Measurements from ENCODE around the gene C9orf43. TPM values are rescaled to one million over a fixed set of nuclear protein-coding genes. Genes with fewer than 3 reads are reported as not detected.

C9orf43 gene
- total and polyA plus RNA-seq, 7 experiments from 2014 or later: 0.41 to 0.97 (median 0.61) TPM

Other genes with a start within 250 kb of the C9orf43 start
- 10 to 100 TPM; 22.4 to 50.6 (median 33.4) TPM for gene FKBP15, start 189.5 kb upstream of the C9orf43 start, total RNA-seq
- 10 to 100 TPM in 1 of 2 donors, 1 to 10 TPM in 1; 8.8 to 18.1 TPM for gene FKBP15, start 189.5 kb upstream of the C9orf43 start, polyA plus RNA-seq
- gene SLC31A1, start 189.2 kb upstream of the C9orf43 start, total RNA-seq: 10 to 100 TPM in 1 of 5 experiments, 1 to 10 TPM in 4; 4.5 to 10.4 (median 4.7) TPM
- gene SLC31A1, start 189.2 kb upstream of the C9orf43 start, polyA plus RNA-seq: 1 to 10 TPM; 3.0 to 4.1 TPM
- 10 to 100 TPM; 21.7 to 40.3 (median 34.4) TPM for gene CDC26, start 135.2 kb upstream of the C9orf43 start, total RNA-seq
- 100 to 1,000 TPM; 180 to 185 TPM for gene CDC26, start 135.2 kb upstream of the C9orf43 start, polyA plus RNA-seq
- gene PRPF4, start 135.1 kb upstream of the C9orf43 start, total RNA-seq: 10 to 100 TPM; 17.4 to 36.9 (median 22.0) TPM
- gene PRPF4, start 135.1 kb upstream of the C9orf43 start, polyA plus RNA-seq: 10 to 100 TPM; 19.7 to 29.6 TPM
- not detected for gene RNF183, start 107.4 kb upstream of the C9orf43 start, total RNA-seq
- not detected for gene RNF183, start 107.4 kb upstream of the C9orf43 start, polyA plus RNA-seq
- 1 to 10 TPM in 4 of 5 experiments, under 1 TPM in 1; 0.27 to 1.7 (median 1.0) TPM for gene WDR31, start 70.5 kb upstream of the C9orf43 start, total RNA-seq
- gene WDR31, start 70.5 kb upstream of the C9orf43 start, polyA plus RNA-seq: under 1 TPM; 0.48 to 0.49 TPM
- 1 to 10 TPM in 2 of 5 experiments, under 1 TPM in 1, not detected in 2; 0.13 to 9.6 (median 1.2) TPM for gene BSPRY, start 61.2 kb upstream of the C9orf43 start, total RNA-seq
- under 1 TPM; 0.13 to 0.48 TPM for gene BSPRY, start 61.2 kb upstream of the C9orf43 start, polyA plus RNA-seq
- gene HDHD3, start 33.8 kb upstream of the C9orf43 start, total RNA-seq: 10 to 100 TPM; 11.3 to 32.2 (median 20.5) TPM
- gene HDHD3, start 33.8 kb upstream of the C9orf43 start, polyA plus RNA-seq: 10 to 100 TPM; 47.1 to 52.8 TPM
- 10 to 100 TPM; 25.1 to 45.5 (median 39.1) TPM for gene ALAD, start 9.5 kb upstream of the C9orf43 start, total RNA-seq
- gene ALAD, start 9.5 kb upstream of the C9orf43 start, polyA plus RNA-seq: 10 to 100 TPM; 24.2 to 31.4 TPM
- gene POLE3, start 72 bp upstream of the C9orf43 start, total RNA-seq: 10 to 100 TPM; 38.6 to 65.3 (median 50.9) TPM
- 100 to 1,000 TPM; 131 to 139 TPM for gene POLE3, start 72 bp upstream of the C9orf43 start, polyA plus RNA-seq
- 10 to 100 TPM in 3 of 5 experiments, 1 to 10 TPM in 2; 5.8 to 43.4 (median 12.6) TPM for gene RGS3, start 53.0 kb downstream of the C9orf43 start, total RNA-seq
- 10 to 100 TPM in 1 of 2 donors, 1 to 10 TPM in 1; 4.9 to 11.6 TPM for gene RGS3, start 53.0 kb downstream of the C9orf43 start, polyA plus RNA-seq